H1 (cell line): ENCODE results near the gene NAXE. TPM values are rescaled to one million over a fixed set of nuclear protein-coding genes. Genes with fewer than 3 reads are reported as not detected.

Source experiments
- CTCF ChIA-PET: fragments of 300-600 bp; sonication (Branson Sonifier 250); formaldehyde crosslinking; loops from one replicate; lab custom pipeline; 2021; ENCODE audit not compliant: partially characterized antibody; lab: Charles Lee
- POLR2A ChIA-PET: fragments of 300-600 bp; sonication (Branson Sonifier 250); formaldehyde crosslinking; loops from one replicate; lab custom pipeline; 2021; ENCODE audit warnings: inconsistent platforms; ENCODE audit not compliant: partially characterized antibody; lab: Charles Lee
- DNase-seq, 2 experiments: peaks; one replicate each; pipeline versions ENCODE4 v3.0.0 to v3.0.0-alpha.2; 2010 to 2022; ENCODE audit warnings: low spot score in 2 of 2, low read depth in 1 of 2, mixed read lengths in 1 of 2
- FAIRE-seq: peaks from 2 replicates; lab custom pipeline; 2011; peaks lifted over from hg19 to GRCh38; lab: Jason Lieb, UNC
- H2AFZ ChIP-seq: 2 replicates; pipeline ENCODE4 v1.8.1; 2012; ENCODE audit warnings: low read length, inconsistent platforms
- H2AK5ac ChIP-seq: 2 replicates; pipeline ENCODE4 v1.6.1; 2013; ENCODE audit warnings: low read depth, low read length
- H2BK120ac ChIP-seq: replicated peaks from 2 replicates; pipeline ENCODE3; 2013; ENCODE audit warnings: low read depth, low read length, inconsistent platforms
- H2BK12ac ChIP-seq: 2 replicates; pipeline ENCODE4 v1.6.1; 2013; ENCODE audit warnings: low read depth, low read length
- H2BK15ac ChIP-seq: 2 replicates; pipeline ENCODE4 v1.6.1; 2013; ENCODE audit warnings: low read length
- H2BK20ac ChIP-seq: 2 replicates; pipeline ENCODE4 v1.6.1; 2013; ENCODE audit warnings: low read length
- H2BK5ac ChIP-seq: 2 replicates; pipeline ENCODE4 v1.6.1; 2013; ENCODE audit warnings: low read depth, low read length
- H3K14ac ChIP-seq: 2 replicates; pipeline ENCODE4 v1.6.1; 2013; ENCODE audit warnings: inconsistent platforms; ENCODE audit not compliant: insufficient read length
- H3K18ac ChIP-seq: 2 replicates; pipeline ENCODE4 v1.6.1; 2013; ENCODE audit warnings: low read length; ENCODE audit errors: extremely low read depth
- H3K23ac ChIP-seq: 2 replicates; pipeline ENCODE4 v1.6.1; 2013; ENCODE audit warnings: inconsistent platforms; ENCODE audit not compliant: insufficient read length
- H3K23me2 ChIP-seq: 2 replicates; pipeline ENCODE4 v1.6.1; 2013; ENCODE audit warnings: low read depth, low read length
- H3K27ac ChIP-seq: 2 replicates; pipeline ENCODE4 v1.6.1; 2011; ENCODE audit warnings: low read depth, low read length, inconsistent platforms
- H3K27me3 ChIP-seq, 4 experiments: replicated peaks in 1 of 4; 1 replicate in 1 of 4; 2 replicates in 3 of 4; pipeline versions ENCODE4 v1.6.1 to v1.8.1; 2011 to 2013; ENCODE audit warnings: low read length in 3 of 4, mild to moderate bottlenecking in 3 of 4, inconsistent platforms in 2 of 4, mixed read lengths in 2 of 4, moderate library complexity in 1 of 4; ENCODE audit not compliant: control insufficient read depth in 3 of 4, insufficient read depth in 3 of 4; ENCODE audit errors: extremely low read depth in 1 of 4
- H3K36me3 ChIP-seq, 4 experiments: 2 replicates each; pipeline versions ENCODE4 v1.6.1 to v1.8.1; 2011 to 2013; ENCODE audit warnings: mild to moderate bottlenecking in 4 of 4, low read length in 3 of 4, moderate library complexity in 2 of 4, control low read depth in 1 of 4, inconsistent platforms in 1 of 4; ENCODE audit not compliant: insufficient read depth in 4 of 4, control insufficient read depth in 2 of 4
- H3K4ac ChIP-seq: replicated peaks from 2 replicates; pipeline ENCODE3; 2013; ENCODE audit warnings: low read length, low read depth, mixed read lengths, inconsistent platforms; ENCODE audit not compliant: insufficient read length
- H3K4me1 ChIP-seq, 4 experiments: replicated peaks in 1 of 4; 1 replicate in 1 of 4; 2 replicates in 3 of 4; pipeline versions ENCODE4 v1.6.1 to v1.8.1; 2011 to 2013; ENCODE audit warnings: low read length in 3 of 4, inconsistent platforms in 2 of 4, mixed read lengths in 1 of 4; ENCODE audit not compliant: insufficient read depth in 4 of 4, control insufficient read depth in 3 of 4
- H3K4me2 ChIP-seq, 2 experiments: 2 replicates each; pipeline versions ENCODE4 v1.6.1 to v1.8.1; 2011 to 2013; ENCODE audit warnings: low read depth in 2 of 2, low read length in 2 of 2, control low read depth in 1 of 2, inconsistent platforms in 1 of 2, mild to moderate bottlenecking in 1 of 2; ENCODE audit not compliant: insufficient read depth in 1 of 2
- H3K4me3 ChIP-seq, 4 experiments: fragments of 200-600, 300-600 bp in 1 of 4; sonication (generic), shearing (Covaris generic), sonication (Bioruptor Twin) in 1 of 4; 2 replicates each; pipeline versions ENCODE4 v1.5.1 to v1.8.1; 2011 to 2016; ENCODE audit warnings: low read length in 4 of 4, low read depth in 3 of 4, control low read depth in 2 of 4, inconsistent platforms in 2 of 4, mild to moderate bottlenecking in 2 of 4, mixed read lengths in 1 of 4, moderate library complexity in 1 of 4; ENCODE audit not compliant: insufficient read depth in 2 of 4; ENCODE audit errors: extremely low read depth in 1 of 4
- H3K56ac ChIP-seq: replicated peaks from 2 replicates; pipeline ENCODE3; 2013; ENCODE audit warnings: low read depth, mild to moderate bottlenecking, mixed read lengths, low read length, inconsistent platforms; ENCODE audit not compliant: insufficient read length
- H3K79me1 ChIP-seq: 2 replicates; pipeline ENCODE4 v1.6.1; 2013; ENCODE audit warnings: low read depth, low read length, control low read depth
- H3K79me2 ChIP-seq, 2 experiments: 2 replicates each; pipeline versions ENCODE4 v1.6.1 to v1.8.1; 2012 to 2013; ENCODE audit warnings: low read length in 2 of 2, mild to moderate bottlenecking in 2 of 2, inconsistent platforms in 1 of 2; ENCODE audit not compliant: insufficient read depth in 2 of 2, control insufficient read depth in 1 of 2
- H3K9ac ChIP-seq, 4 experiments: replicated peaks in 1 of 4; 1 replicate in 1 of 4; 2 replicates in 3 of 4; pipeline versions ENCODE4 v1.6.1 to v1.8.1; 2011 to 2013; ENCODE audit warnings: low read depth in 3 of 4, low read length in 3 of 4, control low read depth in 2 of 4, mild to moderate bottlenecking in 2 of 4, moderate library complexity in 2 of 4, inconsistent platforms in 1 of 4; ENCODE audit errors: extremely low read depth in 1 of 4
- H3K9me3 ChIP-seq, 2 experiments: 2 replicates each; pipeline versions ENCODE4 v1.6.1 to v1.8.1; 2012 to 2013; ENCODE audit warnings: mild to moderate bottlenecking in 2 of 2, moderate library complexity in 2 of 2, control low read depth in 1 of 2, inconsistent platforms in 1 of 2, low read depth in 1 of 2, low read length in 1 of 2, mixed read lengths in 1 of 2; ENCODE audit not compliant: insufficient read depth in 2 of 2
- H4K20me1 ChIP-seq, 2 experiments: replicated peaks in 1 of 2; 2 replicates each; pipeline versions ENCODE3 to v1.8.1; 2011 to 2013; ENCODE audit warnings: inconsistent platforms in 2 of 2, low read length in 2 of 2, mild to moderate bottlenecking in 1 of 2; ENCODE audit not compliant: insufficient read depth in 2 of 2, control insufficient read depth in 1 of 2
- H4K5ac ChIP-seq: 2 replicates; pipeline ENCODE4 v1.6.1; 2013; ENCODE audit warnings: low read length, low read depth, mixed read lengths, inconsistent platforms; ENCODE audit not compliant: insufficient read length
- H4K8ac ChIP-seq: 2 replicates; pipeline ENCODE4 v1.8.0; 2013; ENCODE audit warnings: mild to moderate bottlenecking, moderate library complexity, low read length, inconsistent platforms; ENCODE audit not compliant: insufficient read depth; ENCODE audit errors: extremely low read depth
- H4K91ac ChIP-seq: replicated peaks from 2 replicates; pipeline ENCODE3; 2013; ENCODE audit warnings: low read length, mixed read lengths, inconsistent platforms; ENCODE audit not compliant: insufficient read length
- JUN ChIP-seq: IDR thresholded peaks from 2 replicates; pipeline ENCODE4 v1.6.1; 2011; ENCODE audit warnings: low read depth, mild to moderate bottlenecking, improper control_type of control experiment, low read length
- KDM5A ChIP-seq: fragments of 200-600 bp; IDR thresholded peaks from 2 replicates; pipeline ENCODE4 v1.7.1; 2012; ENCODE audit warnings: mild to moderate bottlenecking, low read length, inconsistent platforms, mixed read lengths
- SRF ChIP-seq: IDR thresholded peaks from 2 replicates; pipeline ENCODE4 v1.6.1; 2011; ENCODE audit warnings: mild to moderate bottlenecking, low read depth, low read length, moderate library complexity
- WGBS, 2 experiments: shearing (Covaris generic) in 1 of 2; methylation state at CpG; one replicate each; pipeline versions ENCODE4 v1.1.6 to v1.1.7; 2013 to 2015; ENCODE audit warnings: low lambda C conversion rate in 2 of 2, mixed read lengths in 2 of 2, inconsistent platforms in 1 of 2, low coverage in 1 of 2, missing lambda C conversion rate in 1 of 2; ENCODE audit not compliant: insufficient replicate concordance in 2 of 2, insufficient coverage in 1 of 2, insufficient read length in 1 of 2; ENCODE audit errors: extremely low coverage in 1 of 2, missing lambda C conversion rate in 1 of 2; 5-methylcytosine and 5-hydroxymethylcytosine counted together
- polyA plus RNA-seq, 7 experiments: library from polyadenylated mRNA; depleted of rRNA in 3 of 7; stranded (reverse) in 5 of 7; unstranded in 2 of 7; fragments of >200 nt in 5 of 7; fragments of 200-250 nt in 2 of 7; gene quantifications; 1 replicate in 5 of 7; 2 replicates in 1 of 7; 4 replicates in 1 of 7; pipeline versions ENCODE4 v1.2.1 to v1.2.3, GENCODE V29; 2011 to 2013; ENCODE audit warnings: missing spikeins in 2 of 7, mixed read lengths in 2 of 7
- total RNA-seq: library from RNA; stranded (reverse); fragmentation: NEBNext Ultra II Directional; extraction: Animal tissue kit (Norgen Biotek cat#: 25700); gene quantifications from 2 replicates; pipeline ENCODE4 v1.2.1, GENCODE V29; 2021
- TF ChIP-seq, protein P1 (sequence below), 3 experiments: IDR thresholded peaks; 1 replicate in 2 of 3; 2 replicates in 1 of 3; pipeline versions ENCODE4 v1.5.1 to v1.6.1; 2011; ENCODE audit warnings: low read length in 3 of 3, mild to moderate bottlenecking in 3 of 3, inconsistent platforms in 2 of 3, low read depth in 1 of 3, moderate library complexity in 1 of 3; ENCODE audit not compliant: insufficient read depth in 1 of 3; ENCODE audit errors: control extremely low read depth in 1 of 3

NAXE gene
- total and polyA plus RNA-seq, 2 of the 8 experiments (the other 6 are each of a cell fraction or from before 2014, with no cell fraction given): 73.1 to 74.3 TPM

GRCh38 chr1:156579472-156579871 is 12.1 kb upstream of the NAXE start, which contains the start of gene TTC24:
TSS of gene TTC24 (plus strand) at chr1:156579723. CDS start at chr1:156581365, 1,642 bp downstream.
- no peaks in the 10 kb centered on the region for H3K27me3 ChIP-seq
- no peak within 1 kb of the TSS for H2BK5ac ChIP-seq
- H4K8ac ChIP-seq: no peak within 1 kb of the TSS
- no peak within 1 kb of the TSS for H2AK5ac ChIP-seq
- ChIA-PET CTCF (interaction anchor here (0.7 to 5.1 kb wide), 17 partner anchors 9 to 194 kb away, joined by 3 to 55 read pairs (median 4); partner anchors contain the start of genes BCAN, GPATCH4, HAPLN2 and NAXE), POLR2A (interaction anchor here (1.0 to 2.7 kb wide), 3 partner anchors 13 to 88 kb away, joined by 3 to 16 read pairs (median 3); partner anchors contain the start of gene NAXE)
- no peaks in the 10 kb centered on the region for H3K79me2 ChIP-seq
- H3K4me1 ChIP-seq: peaks cover 0 to 4% (median 1%) of the 10 kb centered on the region in 4 experiments; a peak in 5 of 7 replicates
- H3K4ac ChIP-seq: no peak within 1 kb of the TSS
- no peak within 1 kb of the TSS for H3K4me3 ChIP-seq
- H2BK15ac ChIP-seq: no peak within 1 kb of the TSS
- H3K23me2 ChIP-seq: no peaks in the 10 kb centered on the region; the same call in 1 of the 2 replicates
- no peak within 1 kb of the TSS for H2BK20ac ChIP-seq
- no peaks in the 10 kb centered on the region for H3K79me1 ChIP-seq
- H3K4me2 ChIP-seq: no peak within 1 kb of the TSS
- H2BK12ac ChIP-seq: no peak within 1 kb of the TSS
- no peak within 1 kb of the TSS for H3K56ac ChIP-seq
- 82% methylated on average over 5 of the region's 5 CpGs; no CpG with 5 or more reads in 1 of the 2 experiments for WGBS, 2 experiments
- H3K9ac ChIP-seq: no peak within 1 kb of the TSS
- no peak within 1 kb of the TSS for H3K14ac ChIP-seq
- no peaks in the 10 kb centered on the region for H4K20me1 ChIP-seq
- no peaks in the 10 kb centered on the region for H3K36me3 ChIP-seq
- DNase-seq (no peak), FAIRE-seq (no peak)
- 0 out of 2 replicates have a peak within 1 kb of the TSS, but pooled peaks have one; percentile 24 for H2AFZ ChIP-seq
- H4K91ac ChIP-seq: no peak within 1 kb of the TSS
- H3K23ac ChIP-seq: no peak within 1 kb of the TSS
- no peaks in the 10 kb centered on the region for H3K9me3 ChIP-seq
- no peak within 1 kb of the TSS for H2BK120ac ChIP-seq
- no peak within 1 kb of the TSS for H4K5ac ChIP-seq
- H3K18ac ChIP-seq: no peak within 1 kb of the TSS
- no peak within 1 kb of the TSS for H3K27ac ChIP-seq
- TF ChIP-seq SRF: no peak
- no peak for TF ChIP-seq KDM5A
- TF ChIP-seq, protein P1, sequence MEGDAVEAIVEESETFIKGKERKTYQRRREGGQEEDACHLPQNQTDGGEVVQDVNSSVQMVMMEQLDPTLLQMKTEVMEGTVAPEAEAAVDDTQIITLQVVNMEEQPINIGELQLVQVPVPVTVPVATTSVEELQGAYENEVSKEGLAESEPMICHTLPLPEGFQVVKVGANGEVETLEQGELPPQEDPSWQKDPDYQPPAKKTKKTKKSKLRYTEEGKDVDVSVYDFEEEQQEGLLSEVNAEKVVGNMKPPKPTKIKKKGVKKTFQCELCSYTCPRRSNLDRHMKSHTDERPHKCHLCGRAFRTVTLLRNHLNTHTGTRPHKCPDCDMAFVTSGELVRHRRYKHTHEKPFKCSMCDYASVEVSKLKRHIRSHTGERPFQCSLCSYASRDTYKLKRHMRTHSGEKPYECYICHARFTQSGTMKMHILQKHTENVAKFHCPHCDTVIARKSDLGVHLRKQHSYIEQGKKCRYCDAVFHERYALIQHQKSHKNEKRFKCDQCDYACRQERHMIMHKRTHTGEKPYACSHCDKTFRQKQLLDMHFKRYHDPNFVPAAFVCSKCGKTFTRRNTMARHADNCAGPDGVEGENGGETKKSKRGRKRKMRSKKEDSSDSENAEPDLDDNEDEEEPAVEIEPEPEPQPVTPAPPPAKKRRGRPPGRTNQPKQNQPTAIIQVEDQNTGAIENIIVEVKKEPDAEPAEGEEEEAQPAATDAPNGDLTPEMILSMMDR (IDR thresholded peaks at IDR 0.05; ENCODE audit: control extremely low read depth in 1 of 3, insufficient read depth in 1 of 3, low read depth in 1 of 3, low read length in 3 of 3): no peak
- no peak for TF ChIP-seq JUN
